Iris pigment epithelial cell (primary cell): ENCODE results near the gene DSCAM.

Source experiments
- DNase-seq: peaks from one replicate; pipeline ENCODE4 v3.0.0-alpha.2; 2011; ENCODE audit warnings: low read depth

DSCAM gene

GRCh38 chr21:40178726-40179125 lies 668.2 kb downstream of the DSCAM start:
- no peak for DNase-seq

GRCh38 chr21:40177979-40178378 lies 669.0 kb downstream of the DSCAM start:
- DNase-seq: no peak

- DNase-seq: no peak
Observed at GRCh38 chr21:40176724-40177123, 670.2 kb downstream of the DSCAM start.

- no peak for DNase-seq
Observed at GRCh38 chr21:40173816-40174215, 673.1 kb downstream of the DSCAM start.

- DNase-seq: no peak
Observed at GRCh38 chr21:40169971-40170370, 677.0 kb downstream of the DSCAM start.

GRCh38 chr21:40166291-40166843 lies 680.6 kb downstream of the DSCAM start:
- no peak for DNase-seq

GRCh38 chr21:40165773-40166070 lies 681.2 kb downstream of the DSCAM start:
- no peak for DNase-seq

- no peak for DNase-seq
Observed at GRCh38 chr21:40164905-40165772, 681.8 kb downstream of the DSCAM start.

GRCh38 chr21:40162075-40162474 lies 684.9 kb downstream of the DSCAM start:
- no peak for DNase-seq

- no peak for DNase-seq
Observed at GRCh38 chr21:40160911-40161310, 686.0 kb downstream of the DSCAM start.

GRCh38 chr21:40158366-40158765 lies 688.6 kb downstream of the DSCAM start:
- no peak for DNase-seq

GRCh38 chr21:40155563-40155962 lies 691.4 kb downstream of the DSCAM start:
- no peak for DNase-seq

- no peak for DNase-seq
Observed at GRCh38 chr21:40153351-40153750, 693.6 kb downstream of the DSCAM start.

GRCh38 chr21:40152476-40152875 lies 694.5 kb downstream of the DSCAM start:
- DNase-seq: no peak

- DNase-seq: no peak
Observed at GRCh38 chr21:40151611-40152010, 695.3 kb downstream of the DSCAM start.

- DNase-seq: no peak
Observed at GRCh38 chr21:40146216-40146837, 700.6 kb downstream of the DSCAM start.

- DNase-seq: peak; percentile 38
Observed at GRCh38 chr21:40143822-40144525, 703.0 kb downstream of the DSCAM start.

- no peak for DNase-seq
Observed at GRCh38 chr21:40141621-40142020, 705.3 kb downstream of the DSCAM start.

GRCh38 chr21:40140675-40141074 lies 706.3 kb downstream of the DSCAM start:
- DNase-seq: no peak

GRCh38 chr21:40139636-40140035 lies 707.3 kb downstream of the DSCAM start:
- DNase-seq: no peak

GRCh38 chr21:40136571-40136970 lies 710.4 kb downstream of the DSCAM start:
- DNase-seq: no peak

GRCh38 chr21:40134731-40135492 lies 712.0 kb downstream of the DSCAM start:
- DNase-seq: no peak
